Measurements from ENCODE around the gene AFF3.

The AFF3 gene

DNA sequence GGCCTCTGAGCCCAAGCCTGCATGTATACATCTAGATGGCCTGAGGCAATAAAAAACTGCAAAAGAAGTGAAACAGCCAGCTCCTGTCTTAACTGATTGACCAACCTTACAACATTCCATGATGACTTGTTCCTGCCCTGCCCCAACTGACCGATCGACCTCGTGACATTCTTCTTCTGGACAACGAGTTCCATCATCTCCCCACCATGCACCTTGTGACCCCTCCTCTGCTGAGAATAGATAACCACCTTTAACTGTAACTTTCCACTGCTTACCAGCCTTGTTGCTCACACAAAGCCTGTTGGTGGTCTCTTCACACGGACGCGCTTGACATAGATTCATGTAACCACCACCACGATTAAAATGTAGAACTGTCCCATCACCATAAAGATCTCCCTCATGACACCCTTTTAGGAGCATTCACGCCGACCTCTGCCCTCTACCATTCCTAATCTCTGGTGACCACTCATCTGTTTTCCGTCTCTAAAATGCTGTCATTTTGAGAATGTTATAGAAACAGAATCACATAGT lies 532.5 kb downstream of the AFF3 start:
- TF ChIP-seq, protein P1, sequence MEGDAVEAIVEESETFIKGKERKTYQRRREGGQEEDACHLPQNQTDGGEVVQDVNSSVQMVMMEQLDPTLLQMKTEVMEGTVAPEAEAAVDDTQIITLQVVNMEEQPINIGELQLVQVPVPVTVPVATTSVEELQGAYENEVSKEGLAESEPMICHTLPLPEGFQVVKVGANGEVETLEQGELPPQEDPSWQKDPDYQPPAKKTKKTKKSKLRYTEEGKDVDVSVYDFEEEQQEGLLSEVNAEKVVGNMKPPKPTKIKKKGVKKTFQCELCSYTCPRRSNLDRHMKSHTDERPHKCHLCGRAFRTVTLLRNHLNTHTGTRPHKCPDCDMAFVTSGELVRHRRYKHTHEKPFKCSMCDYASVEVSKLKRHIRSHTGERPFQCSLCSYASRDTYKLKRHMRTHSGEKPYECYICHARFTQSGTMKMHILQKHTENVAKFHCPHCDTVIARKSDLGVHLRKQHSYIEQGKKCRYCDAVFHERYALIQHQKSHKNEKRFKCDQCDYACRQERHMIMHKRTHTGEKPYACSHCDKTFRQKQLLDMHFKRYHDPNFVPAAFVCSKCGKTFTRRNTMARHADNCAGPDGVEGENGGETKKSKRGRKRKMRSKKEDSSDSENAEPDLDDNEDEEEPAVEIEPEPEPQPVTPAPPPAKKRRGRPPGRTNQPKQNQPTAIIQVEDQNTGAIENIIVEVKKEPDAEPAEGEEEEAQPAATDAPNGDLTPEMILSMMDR (IDR thresholded peaks at IDR 0.05), result no peak

DNA sequence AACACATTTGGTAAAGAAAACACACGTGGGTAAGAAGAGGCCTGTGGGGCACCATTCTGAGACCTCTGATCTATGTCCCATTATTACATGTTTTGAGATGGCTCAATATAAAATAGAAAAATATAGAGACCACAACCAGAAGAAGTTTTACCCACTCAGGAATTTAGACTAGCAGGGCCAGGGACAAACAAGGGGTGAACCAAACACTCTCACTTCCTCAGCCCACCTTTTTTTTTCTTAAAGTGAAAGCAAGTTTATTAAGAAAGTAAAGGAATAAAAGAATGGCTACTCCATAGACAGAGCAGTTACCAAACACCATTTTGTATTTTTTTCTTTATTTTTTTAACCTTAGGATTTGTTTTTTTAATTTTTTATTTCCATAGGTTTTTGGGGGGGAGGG lies 533.5 kb downstream of the AFF3 start:
- TF ChIP-seq, protein P1 (IDR thresholded peaks at IDR 0.05), result no peak

DNA sequence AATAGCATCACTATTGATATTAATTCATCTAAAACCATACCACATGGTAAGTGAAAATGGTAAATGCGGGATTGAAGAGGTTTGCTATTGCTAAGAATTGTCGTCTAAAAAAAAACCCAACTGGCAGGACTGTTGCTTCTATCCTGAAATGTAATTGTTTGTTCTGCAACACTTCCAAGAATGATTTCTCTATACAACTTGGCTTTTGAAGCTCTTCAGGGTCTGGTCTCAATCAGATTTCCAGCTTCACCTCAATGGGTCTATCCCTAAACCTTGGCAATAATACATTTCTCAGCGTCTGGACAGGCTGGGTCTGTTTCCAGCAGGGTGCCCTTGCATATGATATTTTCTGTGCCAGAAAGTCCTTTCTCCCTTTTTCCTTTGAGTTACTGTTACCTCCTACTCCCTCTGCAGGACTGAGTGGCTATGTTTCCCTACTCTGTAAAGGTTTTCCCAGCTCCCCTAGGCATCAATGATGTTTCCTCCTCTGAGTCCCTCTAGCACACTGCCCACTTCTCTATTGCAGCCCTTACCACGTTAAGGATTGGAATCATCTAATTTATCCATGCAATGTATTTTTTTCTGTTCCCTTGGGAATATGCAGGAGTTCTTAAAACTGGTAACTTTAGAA lies 534.4 kb downstream of the AFF3 start:
- TF ChIP-seq, protein P1 (IDR thresholded peaks at IDR 0.05), result no peak

DNA sequence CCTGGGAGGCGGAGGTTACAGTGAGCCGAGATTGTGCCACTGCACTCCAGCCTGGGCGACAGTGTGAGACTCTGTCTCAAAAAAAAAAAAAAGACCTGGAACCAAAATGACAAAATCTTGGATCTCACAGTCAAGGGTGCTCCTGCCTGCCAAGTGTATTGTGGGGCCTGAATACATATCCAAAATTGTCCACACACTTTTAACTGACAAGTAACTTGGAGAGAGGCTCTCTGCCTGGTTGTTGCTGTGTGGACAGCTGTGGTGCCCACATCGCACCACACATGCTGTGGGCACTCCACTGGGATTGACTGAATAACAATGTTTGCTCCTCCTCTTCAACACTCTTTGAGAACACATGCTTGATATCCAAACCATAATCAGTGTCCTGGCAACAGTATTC lies 534.9 kb downstream of the AFF3 start:
- TF ChIP-seq, protein P1 (IDR thresholded peaks at IDR 0.05), result no peak

DNA sequence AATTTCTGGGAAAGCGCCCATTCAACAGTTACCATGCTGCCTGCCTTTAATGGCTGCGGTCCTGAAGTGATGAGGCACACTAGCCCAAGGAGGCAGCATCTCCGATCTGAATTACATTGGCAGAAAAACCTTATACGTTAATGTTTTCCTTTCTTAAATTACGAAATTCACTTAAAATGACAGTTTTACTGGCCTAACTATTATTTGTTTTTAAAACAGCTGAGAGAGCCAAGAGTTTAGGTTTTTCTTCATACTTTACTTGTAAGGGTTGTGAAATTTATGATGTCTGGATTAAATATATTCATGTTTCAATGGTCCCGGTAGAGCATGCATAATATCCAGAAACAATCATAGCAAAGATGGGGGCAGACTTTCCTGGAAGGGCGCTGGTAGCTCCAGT lies 537.4 kb downstream of the AFF3 start:
- TF ChIP-seq, protein P1 (IDR thresholded peaks at IDR 0.05), result no peak

DNA sequence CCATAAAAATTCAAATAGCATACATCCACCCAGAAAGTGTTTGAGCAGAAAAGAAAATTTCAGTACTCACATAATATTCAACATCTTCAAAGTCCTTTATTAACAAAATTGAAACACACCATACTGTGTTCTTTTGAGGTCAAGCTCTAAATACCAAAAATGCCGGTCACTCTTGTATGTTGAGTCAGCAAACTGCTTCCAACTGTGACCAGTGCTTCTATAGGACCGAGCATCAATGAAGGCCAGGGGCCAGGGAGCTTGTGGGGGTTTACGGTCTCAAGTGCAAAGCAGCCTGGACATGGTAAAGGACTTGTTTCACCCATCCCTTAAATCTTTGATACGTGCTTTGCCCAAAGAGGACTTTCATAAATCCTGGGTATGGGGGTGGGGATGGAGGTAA lies 539.9 kb downstream of the AFF3 start:
- TF ChIP-seq, protein P1 (IDR thresholded peaks at IDR 0.05), result no peak

DNA sequence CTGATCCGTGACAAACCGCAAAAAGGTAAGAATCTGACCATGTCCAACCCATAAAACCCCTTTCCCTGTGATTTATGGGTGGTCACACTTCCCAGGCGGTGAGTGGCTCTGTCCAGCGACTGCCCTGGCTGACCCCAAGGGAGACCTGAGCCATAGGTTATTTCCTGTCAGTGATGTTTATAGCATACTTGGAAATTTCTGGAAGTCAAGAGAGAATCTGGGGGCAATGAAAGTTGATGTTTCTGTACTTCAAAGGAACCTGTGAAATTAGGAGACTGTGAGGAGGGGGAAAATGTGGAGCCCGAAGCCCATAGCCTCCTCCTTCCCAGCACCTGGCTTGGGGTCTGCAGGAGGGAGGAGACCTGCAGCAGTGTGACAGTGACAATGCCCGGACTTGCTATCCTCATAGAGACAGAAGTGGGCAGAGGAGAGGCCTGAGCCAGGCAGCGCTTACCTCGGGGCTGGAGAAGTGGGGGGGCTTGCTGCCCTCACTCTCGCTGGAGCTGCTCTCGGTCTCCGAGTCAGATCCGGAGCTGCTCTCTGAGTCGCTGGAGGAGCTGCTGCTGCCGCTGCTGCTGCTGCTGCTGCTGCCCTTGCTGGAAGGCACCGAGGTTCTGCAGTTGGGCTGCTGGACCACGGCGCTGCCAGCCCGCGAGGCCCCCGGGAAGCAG lies 541.3 kb downstream of the AFF3 start:
- TF ChIP-seq, protein P1 (IDR thresholded peaks at IDR 0.05), result no peak

Data from LNCAP (cell line).